HepG2 (cell line): Measurements from ENCODE around the gene ZNF287. TPM values are rescaled to one million over a fixed set of nuclear protein-coding genes. Genes with fewer than 3 reads are reported as not detected.
A peak's percentile ranks its signal among the peaks of the same experiment; 100 is the strongest.

Experiments used
- BCLAF1 ChIP-seq: fragments of 450-650 bp; IDR thresholded peaks from 2 replicates; pipeline ENCODE4 v1.6.1; 2017; ENCODE audit warnings: mild to moderate bottlenecking
- KLF15 ChIP-seq: sonication (generic); formaldehyde crosslinking; IDR thresholded peaks from 2 replicates; pipeline ENCODE4 v1.8.1; 2023; ENCODE audit warnings: borderline replicate concordance, mild to moderate bottlenecking, inconsistent platforms, missing genetic modification reagents, mixed read lengths
- MEIS1 ChIP-seq: sonication (generic); formaldehyde crosslinking; IDR thresholded peaks from 2 replicates; pipeline ENCODE4 v1.9.0; 2021; ENCODE audit warnings: mild to moderate bottlenecking, missing genetic modification reagents, moderate library complexity, borderline replicate concordance
- MYNN ChIP-seq: sonication (generic); formaldehyde crosslinking; IDR thresholded peaks from 2 replicates; pipeline ENCODE4 v1.4.0; 2020; ENCODE audit warnings: mild to moderate bottlenecking, low read depth, missing genetic modification reagents
- PHF20 ChIP-seq: sonication (generic); formaldehyde crosslinking; IDR thresholded peaks from 2 replicates; pipeline ENCODE4 v1.5.0; 2020; ENCODE audit warnings: mild to moderate bottlenecking, missing genetic modification reagents
- SP4 ChIP-seq: sonication (generic); formaldehyde crosslinking; IDR thresholded peaks from 2 replicates; pipeline ENCODE4 v1.8.1; 2023; ENCODE audit warnings: mild to moderate bottlenecking, missing genetic modification reagents
- TFDP2 ChIP-seq: sonication (generic); formaldehyde crosslinking; IDR thresholded peaks from 2 replicates; pipeline ENCODE4 v1.4.0; 2020; ENCODE audit warnings: missing genetic modification reagents
- ZFX ChIP-seq: sonication (generic); formaldehyde crosslinking; IDR thresholded peaks from 2 replicates; pipeline ENCODE4 v1.4.0; 2020; ENCODE audit warnings: mild to moderate bottlenecking, low read depth, missing genetic modification reagents, moderate library complexity
- ZFY ChIP-seq: sonication (generic); formaldehyde crosslinking; IDR thresholded peaks from 2 replicates; pipeline ENCODE4 v1.4.0; 2020; ENCODE audit warnings: missing genetic modification reagents
- ZMYM2 ChIP-seq: sonication (generic); formaldehyde crosslinking; IDR thresholded peaks from 2 replicates; pipeline ENCODE4 v1.8.0; 2022; ENCODE audit warnings: mild to moderate bottlenecking, missing genetic modification reagents
- ZNF296 ChIP-seq: sonication (generic); formaldehyde crosslinking; conservative IDR thresholded peaks from 2 replicates; pipeline ENCODE4 v1.5.0; 2020; ENCODE audit warnings: mild to moderate bottlenecking, missing genetic modification reagents
- ZNF329 ChIP-seq: sonication (generic); formaldehyde crosslinking; IDR thresholded peaks from 2 replicates; pipeline ENCODE4 v1.9.0; 2021; ENCODE audit warnings: low read depth, mild to moderate bottlenecking, missing genetic modification reagents
- ZNF33A ChIP-seq: sonication (generic); formaldehyde crosslinking; IDR thresholded peaks from 2 replicates; pipeline ENCODE4 v1.5.1; 2020; ENCODE audit warnings: missing genetic modification reagents, mild to moderate bottlenecking, moderate library complexity, borderline replicate concordance
- ZNF724P ChIP-seq: sonication (generic); formaldehyde crosslinking; IDR thresholded peaks from 2 replicates; pipeline ENCODE4 v1.8.0; 2022; ENCODE audit warnings: missing genetic modification reagents, borderline replicate concordance
- ZNF737 ChIP-seq: sonication (generic); formaldehyde crosslinking; IDR thresholded peaks from 2 replicates; pipeline ENCODE4 v1.5.0; 2020; ENCODE audit warnings: missing genetic modification reagents, mild to moderate bottlenecking, borderline replicate concordance
- ZSCAN21 ChIP-seq: sonication (generic); formaldehyde crosslinking; IDR thresholded peaks from 2 replicates; pipeline ENCODE4 v1.8.0; 2022; ENCODE audit warnings: mild to moderate bottlenecking, missing genetic modification reagents, moderate library complexity, borderline replicate concordance
- polyA plus RNA-seq, 8 experiments: library from polyadenylated mRNA; depleted of rRNA in 3 of 8; stranded (reverse) in 7 of 8; unstranded in 1 of 8; fragments of >200 nt; fragmentation: Illumina TruSeq in 4 of 8; extraction: Trizol in 4 of 8; gene quantifications; 2 replicates each; pipeline versions ENCODE4 v1.2.1 to v1.2.3, GENCODE V29; 2011 to 2016; ENCODE audit warnings: low read depth in 4 of 8, missing spikeins in 1 of 8, mixed read lengths in 1 of 8; ENCODE audit not compliant: insufficient read depth in 1 of 8
- total RNA-seq, 5 experiments: library from RNA; depleted of rRNA; stranded (reverse); fragments of >200 nt; fragmentation: Illumina TruSeq; extraction: Trizol; gene quantifications; 2 replicates each; pipeline ENCODE4 v1.2.3, GENCODE V29; 2016; ENCODE audit warnings: low read depth in 1 of 5
- TF ChIP-seq, protein P1 (sequence below): sonication (generic); formaldehyde crosslinking; IDR thresholded peaks from 2 replicates; pipeline ENCODE4 v1.4.0; 2020; ENCODE audit warnings: missing genetic modification reagents
- TF ChIP-seq, protein P2 (sequence below): sonication (generic); formaldehyde crosslinking; IDR thresholded peaks from 2 replicates; pipeline ENCODE4 v1.4.0; 2020; ENCODE audit warnings: mild to moderate bottlenecking, low read depth, missing genetic modification reagents
- TF ChIP-seq, protein P3 (sequence below): sonication (generic); formaldehyde crosslinking; IDR thresholded peaks from 2 replicates; pipeline ENCODE4 v1.4.0; 2020; ENCODE audit warnings: missing genetic modification reagents, borderline replicate concordance

Gene ZNF287
- total and polyA plus RNA-seq, 2 of the 13 experiments (the other 11 are each of a cell fraction or from before 2014, with no cell fraction given), result 0.21 TPM; not detected in 1

- TF ChIP-seq, protein P1, sequence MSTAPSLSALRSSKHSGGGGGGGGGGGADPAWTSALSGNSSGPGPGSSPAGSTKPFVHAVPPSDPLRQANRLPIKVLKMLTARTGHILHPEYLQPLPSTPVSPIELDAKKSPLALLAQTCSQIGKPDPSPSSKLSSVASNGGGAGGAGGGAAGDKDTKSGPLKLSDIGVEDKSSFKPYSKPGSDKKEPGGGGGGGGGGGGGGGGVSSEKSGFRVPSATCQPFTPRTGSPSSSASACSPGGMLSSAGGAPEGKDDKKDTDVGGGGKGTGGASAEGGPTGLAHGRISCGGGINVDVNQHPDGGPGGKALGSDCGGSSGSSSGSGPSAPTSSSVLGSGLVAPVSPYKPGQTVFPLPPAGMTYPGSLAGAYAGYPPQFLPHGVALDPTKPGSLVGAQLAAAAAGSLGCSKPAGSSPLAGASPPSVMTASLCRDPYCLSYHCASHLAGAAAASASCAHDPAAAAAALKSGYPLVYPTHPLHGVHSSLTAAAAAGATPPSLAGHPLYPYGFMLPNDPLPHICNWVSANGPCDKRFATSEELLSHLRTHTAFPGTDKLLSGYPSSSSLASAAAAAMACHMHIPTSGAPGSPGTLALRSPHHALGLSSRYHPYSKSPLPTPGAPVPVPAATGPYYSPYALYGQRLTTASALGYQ, result no peak
- TF ChIP-seq ZFY (CRISPR knock-in tag), result peak; percentile 65
- TF ChIP-seq KLF15, result no peak
- TF ChIP-seq, protein P2, sequence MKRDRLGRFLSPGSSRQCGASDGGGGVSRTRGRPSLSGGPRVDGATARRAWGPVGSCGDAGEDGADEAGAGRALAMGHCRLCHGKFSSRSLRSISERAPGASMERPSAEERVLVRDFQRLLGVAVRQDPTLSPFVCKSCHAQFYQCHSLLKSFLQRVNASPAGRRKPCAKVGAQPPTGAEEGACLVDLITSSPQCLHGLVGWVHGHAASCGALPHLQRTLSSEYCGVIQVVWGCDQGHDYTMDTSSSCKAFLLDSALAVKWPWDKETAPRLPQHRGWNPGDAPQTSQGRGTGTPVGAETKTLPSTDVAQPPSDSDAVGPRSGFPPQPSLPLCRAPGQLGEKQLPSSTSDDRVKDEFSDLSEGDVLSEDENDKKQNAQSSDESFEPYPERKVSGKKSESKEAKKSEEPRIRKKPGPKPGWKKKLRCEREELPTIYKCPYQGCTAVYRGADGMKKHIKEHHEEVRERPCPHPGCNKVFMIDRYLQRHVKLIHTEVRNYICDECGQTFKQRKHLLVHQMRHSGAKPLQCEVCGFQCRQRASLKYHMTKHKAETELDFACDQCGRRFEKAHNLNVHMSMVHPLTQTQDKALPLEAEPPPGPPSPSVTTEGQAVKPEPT (CRISPR knock-in tag), result no peak
- no peak for TF ChIP-seq PHF20 (CRISPR knock-in tag)
- TF ChIP-seq SP4, result no peak
- no peak; the same call in 1 of the 2 replicates for TF ChIP-seq MEIS1 (CRISPR knock-in tag)
- peak; percentile 81; the same call in 1 of the 2 replicates for TF ChIP-seq ZSCAN21 (CRISPR knock-in tag)
- peak; percentile 43; the same call in 1 of the 2 replicates for TF ChIP-seq TFDP2
- no peak for TF ChIP-seq ZNF329 (CRISPR knock-in tag)
- TF ChIP-seq, protein P3, sequence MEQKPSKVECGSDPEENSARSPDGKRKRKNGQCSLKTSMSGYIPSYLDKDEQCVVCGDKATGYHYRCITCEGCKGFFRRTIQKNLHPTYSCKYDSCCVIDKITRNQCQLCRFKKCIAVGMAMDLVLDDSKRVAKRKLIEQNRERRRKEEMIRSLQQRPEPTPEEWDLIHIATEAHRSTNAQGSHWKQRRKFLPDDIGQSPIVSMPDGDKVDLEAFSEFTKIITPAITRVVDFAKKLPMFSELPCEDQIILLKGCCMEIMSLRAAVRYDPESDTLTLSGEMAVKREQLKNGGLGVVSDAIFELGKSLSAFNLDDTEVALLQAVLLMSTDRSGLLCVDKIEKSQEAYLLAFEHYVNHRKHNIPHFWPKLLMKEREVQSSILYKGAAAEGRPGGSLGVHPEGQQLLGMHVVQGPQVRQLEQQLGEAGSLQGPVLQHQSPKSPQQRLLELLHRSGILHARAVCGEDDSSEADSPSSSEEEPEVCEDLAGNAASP (CRISPR knock-in tag), result peak; percentile 65; the same call in 1 of the 2 replicates
- TF ChIP-seq ZNF724P (CRISPR knock-in tag), result no peak; the same call in 1 of the 2 replicates
- TF ChIP-seq ZNF737 (CRISPR knock-in tag), result no peak
- TF ChIP-seq ZNF33A, result no peak
- TF ChIP-seq ZMYM2, result no peak
- no peak for TF ChIP-seq MYNN
- TF ChIP-seq ZFX, result peak; percentile 74
- TF ChIP-seq BCLAF1, result no peak
- no peak for TF ChIP-seq ZNF296 (CRISPR knock-in tag)
These were observed 20.3 kb upstream of the ZNF287 start (continued) for GRCh38 chr17:16589097-16589969.
